ENCODE data around the gene U2AF2.

GRCh38 chr19:55676889-55677505, 22.2 kb downstream of the U2AF2 start:
- TF ChIP-seq, protein P1, sequence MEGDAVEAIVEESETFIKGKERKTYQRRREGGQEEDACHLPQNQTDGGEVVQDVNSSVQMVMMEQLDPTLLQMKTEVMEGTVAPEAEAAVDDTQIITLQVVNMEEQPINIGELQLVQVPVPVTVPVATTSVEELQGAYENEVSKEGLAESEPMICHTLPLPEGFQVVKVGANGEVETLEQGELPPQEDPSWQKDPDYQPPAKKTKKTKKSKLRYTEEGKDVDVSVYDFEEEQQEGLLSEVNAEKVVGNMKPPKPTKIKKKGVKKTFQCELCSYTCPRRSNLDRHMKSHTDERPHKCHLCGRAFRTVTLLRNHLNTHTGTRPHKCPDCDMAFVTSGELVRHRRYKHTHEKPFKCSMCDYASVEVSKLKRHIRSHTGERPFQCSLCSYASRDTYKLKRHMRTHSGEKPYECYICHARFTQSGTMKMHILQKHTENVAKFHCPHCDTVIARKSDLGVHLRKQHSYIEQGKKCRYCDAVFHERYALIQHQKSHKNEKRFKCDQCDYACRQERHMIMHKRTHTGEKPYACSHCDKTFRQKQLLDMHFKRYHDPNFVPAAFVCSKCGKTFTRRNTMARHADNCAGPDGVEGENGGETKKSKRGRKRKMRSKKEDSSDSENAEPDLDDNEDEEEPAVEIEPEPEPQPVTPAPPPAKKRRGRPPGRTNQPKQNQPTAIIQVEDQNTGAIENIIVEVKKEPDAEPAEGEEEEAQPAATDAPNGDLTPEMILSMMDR (IDR thresholded peaks at IDR 0.05), result no peak
- no peak for TF ChIP-seq POLR2A (IDR thresholded peaks at IDR 0.05)

All from esophagus squamous epithelium (tissue), 4 donors.